ENCODE data around the gene PIAS1.
A peak's percentile ranks its signal among the peaks of the same experiment; 100 is the strongest.

The PIAS1 gene

GRCh38 chr15:68073576-68074288, 19.6 kb downstream of the PIAS1 start:
- DNase-seq = no peak

DNA sequence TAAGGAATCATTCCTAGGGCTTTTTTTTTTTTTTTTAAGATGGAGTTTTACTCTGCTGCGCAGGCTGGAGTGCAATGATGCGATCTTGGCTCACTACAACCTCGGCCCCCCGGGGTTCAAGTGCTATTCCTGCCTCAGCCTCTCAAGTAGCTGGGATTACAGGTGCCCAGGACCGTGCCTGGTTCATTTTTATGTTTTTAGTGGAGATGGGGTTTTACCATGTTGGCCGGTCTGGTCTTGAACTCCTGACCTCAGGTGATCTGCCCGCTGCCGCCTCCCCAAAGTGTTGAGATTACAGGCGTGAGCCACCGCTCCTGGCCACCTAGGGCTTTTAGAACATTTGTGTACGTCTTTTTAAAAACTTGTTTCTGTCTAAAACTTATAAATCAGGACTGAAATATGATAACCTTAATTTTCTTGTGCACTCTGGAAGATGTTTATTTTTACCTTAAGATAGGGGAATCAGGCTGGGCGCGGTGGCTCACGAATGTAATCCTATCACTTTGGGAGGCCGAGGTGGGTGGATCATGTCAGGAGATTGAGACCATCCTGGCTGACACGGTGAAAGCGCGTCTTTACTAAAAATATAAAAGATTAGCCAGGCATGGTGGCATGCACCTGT, 21.8 kb downstream of the PIAS1 start:
- DNase-seq = no peak

- DNase-seq = no peak
These were observed 24.2 kb downstream of the PIAS1 start for GRCh38 chr15:68078365-68078764.

- no peak for DNase-seq
These were observed 26.2 kb downstream of the PIAS1 start for GRCh38 chr15:68080334-68080733.

DNA sequence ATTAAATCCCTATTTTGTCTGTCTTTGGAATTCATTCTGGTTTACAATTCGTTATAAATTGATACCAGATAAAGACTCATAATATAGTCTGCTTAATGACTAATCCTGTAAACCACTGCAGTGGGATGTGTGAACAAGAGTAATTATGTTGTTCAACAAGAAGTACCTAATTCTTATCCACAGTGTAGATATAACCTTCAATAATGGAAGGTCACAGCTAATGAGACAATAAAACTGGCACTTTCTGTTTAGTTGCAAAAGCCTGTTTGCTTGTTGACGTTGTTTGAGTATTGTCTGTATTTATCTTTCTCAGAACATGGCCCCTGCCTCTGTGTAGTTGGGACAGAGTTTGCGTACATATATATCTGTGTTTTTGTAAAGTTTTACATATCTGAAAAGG, 26.7 kb downstream of the PIAS1 start:
- DNase-seq = no peak

- no peak for DNase-seq
These were observed 27.9 kb downstream of the PIAS1 start for GRCh38 chr15:68081869-68082505.

- no peak for DNase-seq
These were observed 28.6 kb downstream of the PIAS1 start for GRCh38 chr15:68082735-68083134.

- DNase-seq = no peak
These were observed 29.3 kb downstream of the PIAS1 start for GRCh38 chr15:68083463-68083862.

GRCh38 chr15:68085052-68085451, 30.9 kb downstream of the PIAS1 start:
- no peak for DNase-seq

DNA sequence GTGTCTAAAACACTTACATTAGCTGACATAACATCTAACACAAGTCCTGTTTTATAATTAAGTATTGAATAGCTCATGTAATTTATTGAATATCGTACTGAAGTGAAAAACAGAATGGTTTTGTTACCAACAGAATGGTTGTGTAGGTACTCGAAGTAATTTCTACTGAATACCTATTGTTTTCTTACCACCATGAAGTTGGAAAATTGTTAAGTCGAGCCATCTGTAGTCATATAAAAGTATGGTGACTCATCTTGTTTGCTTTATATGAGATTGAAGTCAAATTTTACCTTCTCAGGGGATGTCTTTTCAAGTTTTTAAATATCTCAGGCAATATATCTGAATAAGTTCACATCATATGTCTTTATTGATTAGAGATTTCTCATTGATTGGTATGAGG, 37.6 kb downstream of the PIAS1 start:
- DNase-seq = no peak

- DNase-seq = no peak
These were observed 42.0 kb downstream of the PIAS1 start for GRCh38 chr15:68096099-68096498.

DNA sequence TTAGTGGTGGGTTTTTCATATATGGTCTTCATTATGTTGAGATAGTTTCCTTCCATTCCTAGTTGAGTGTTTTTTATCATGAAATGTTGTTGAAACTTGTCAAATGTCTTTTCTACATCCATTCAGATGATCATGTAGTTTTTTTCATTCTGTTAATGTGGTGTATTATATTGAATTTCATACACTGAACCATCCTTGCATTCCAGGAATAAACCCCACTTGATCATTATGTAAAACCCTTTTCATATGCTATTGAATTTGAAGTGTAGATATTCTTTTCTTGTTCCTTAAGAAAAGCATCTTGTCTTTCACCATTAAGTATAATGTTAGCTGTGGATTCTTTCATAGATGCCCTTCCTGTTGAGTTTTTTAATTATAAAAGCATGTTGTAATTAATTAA, 42.9 kb downstream of the PIAS1 start:
- DNase-seq = no peak

DNA sequence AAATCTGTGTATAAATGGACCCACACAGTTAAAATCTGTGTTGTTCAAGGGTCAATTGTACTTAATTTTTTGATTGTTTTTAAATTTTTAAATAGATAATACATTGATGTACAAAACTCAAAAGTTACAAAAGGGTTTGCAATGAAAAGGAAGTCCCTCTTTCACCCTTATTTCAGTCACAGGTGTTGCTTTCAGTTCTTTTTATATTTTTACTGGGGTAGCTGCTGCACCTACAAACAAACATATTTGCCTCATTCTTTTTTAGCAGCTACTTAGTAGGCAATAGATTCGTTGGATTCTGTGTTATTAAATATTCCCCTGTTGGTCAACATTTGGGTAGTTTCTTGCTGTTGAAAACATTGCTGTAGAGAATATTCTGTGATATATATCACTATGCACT, 44.4 kb downstream of the PIAS1 start:
- DNase-seq = no peak

DNA sequence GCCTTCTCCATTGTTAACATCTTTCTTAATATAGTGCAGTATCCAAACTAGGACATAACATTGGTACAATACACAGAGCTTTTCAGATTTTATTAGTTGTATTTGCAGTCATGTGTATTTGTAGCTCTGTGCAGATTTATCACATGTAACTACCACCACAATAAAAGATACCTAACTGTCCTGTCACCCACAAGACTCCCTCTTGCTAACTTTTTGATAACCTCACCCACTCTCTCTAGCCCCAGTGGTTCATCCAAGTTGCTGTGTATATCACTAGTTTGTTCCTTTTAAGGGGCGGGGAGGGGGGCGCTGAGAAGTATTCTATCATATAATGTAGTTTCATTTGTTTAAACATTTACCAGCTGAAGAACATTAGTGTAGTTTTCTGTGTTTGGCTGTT, 46.1 kb downstream of the PIAS1 start:
- no peak for DNase-seq

GRCh38 chr15:68103603-68104002, 49.5 kb downstream of the PIAS1 start:
- no peak for DNase-seq

DNA sequence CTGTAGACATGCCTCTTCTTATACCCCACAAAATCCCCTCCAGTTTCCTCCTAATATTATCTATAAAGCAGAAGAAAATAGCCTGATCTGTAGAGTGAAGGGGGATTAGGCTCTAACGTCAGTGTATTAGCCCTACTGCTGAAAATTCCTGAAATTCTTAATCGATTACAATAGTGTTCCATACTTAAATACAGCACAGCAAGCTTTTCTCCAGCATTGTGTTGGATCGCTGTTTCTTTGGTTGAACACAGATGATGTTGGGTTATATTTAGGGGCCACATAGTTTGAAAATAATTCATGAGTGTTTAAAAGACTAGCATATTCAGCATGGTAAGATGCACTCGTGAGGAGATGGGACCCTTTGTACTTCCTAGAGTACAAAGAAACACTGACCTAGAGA, 52.5 kb downstream of the PIAS1 start:
- DNase-seq = no peak

- no peak for DNase-seq
These were observed 53.0 kb downstream of the PIAS1 start for GRCh38 chr15:68107142-68107541.

- no peak for DNase-seq
These were observed 58.6 kb downstream of the PIAS1 start for GRCh38 chr15:68112706-68113105.

DNA sequence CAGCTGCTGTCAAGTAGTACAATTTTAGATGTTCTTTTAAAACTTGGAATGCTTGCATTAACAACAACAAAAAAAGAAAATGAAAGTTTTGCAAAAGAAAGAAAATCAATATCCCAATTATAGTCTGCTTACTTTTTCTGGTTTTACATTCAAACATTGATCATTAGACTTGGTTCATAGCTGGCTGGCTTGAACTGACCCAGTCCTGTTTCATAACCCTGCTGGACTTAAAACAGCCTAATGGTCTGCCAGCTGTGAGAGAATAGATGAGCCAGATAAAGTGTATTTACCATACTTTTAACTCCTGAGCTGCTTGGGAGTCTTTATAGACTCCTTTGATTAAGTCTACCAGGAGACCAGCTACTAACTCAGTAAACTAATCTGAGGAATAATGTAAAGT, 59.2 kb downstream of the PIAS1 start:
- no peak for DNase-seq

- DNase-seq = no peak
These were observed 59.6 kb downstream of the PIAS1 start for GRCh38 chr15:68113751-68114150.

DNA sequence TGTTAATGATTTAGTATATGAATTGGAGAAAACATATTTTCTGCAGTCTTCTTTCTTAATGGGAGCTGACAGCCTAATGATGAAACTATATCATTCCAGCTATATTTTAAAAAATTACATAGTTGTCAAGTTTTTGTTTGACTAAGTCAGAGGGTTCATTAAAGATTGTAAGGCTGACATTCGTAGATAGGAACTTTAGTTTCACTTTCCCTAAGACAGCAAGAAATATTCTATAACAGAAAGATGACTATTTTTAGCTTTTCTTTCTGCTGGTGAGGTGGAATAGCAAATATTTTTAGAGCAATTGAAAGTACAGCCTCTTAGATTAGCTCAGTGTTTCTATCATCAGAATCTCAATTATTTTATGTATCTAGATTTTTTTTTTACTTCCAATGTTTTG, 60.2 kb downstream of the PIAS1 start:
- no peak for DNase-seq

DNA sequence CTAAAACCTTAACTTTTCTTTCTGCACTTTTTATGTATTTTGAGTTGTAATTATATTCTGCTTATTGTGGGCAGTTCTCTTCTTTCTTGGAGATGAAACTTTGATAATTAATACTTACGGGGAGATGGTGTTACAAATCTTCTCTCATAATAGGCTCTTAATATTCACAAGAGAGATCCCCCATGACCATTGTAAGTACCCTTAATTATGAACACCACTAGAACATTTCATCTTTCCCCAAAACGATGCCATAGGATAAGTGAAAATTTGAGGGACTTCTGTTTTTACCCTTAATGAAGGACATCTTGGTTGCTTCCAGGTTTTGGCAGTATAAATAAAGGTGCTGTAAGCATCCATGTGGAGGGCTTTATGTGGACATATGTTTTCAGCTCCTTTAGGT, 60.7 kb downstream of the PIAS1 start:
- DNase-seq = no peak

- DNase-seq = no peak
These were observed 70.6 kb downstream of the PIAS1 start for GRCh38 chr15:68124700-68125099.

- peak; percentile 33 for DNase-seq
These were observed 72.3 kb downstream of the PIAS1 start for GRCh38 chr15:68126396-68126795.

GRCh38 chr15:68129072-68129471, 75.0 kb downstream of the PIAS1 start:
- no peak for DNase-seq

All from femur (tissue), 1 donor.